OCI-LY1 (cell line): ENCODE data around the gene SCTR.

ENCODE experiments used
- EZH2 ChIP-seq: fragments of 200-600 bp; sonication (generic), shearing (Covaris generic); IDR thresholded peaks from 2 replicates; pipeline ENCODE4 v1.8.0; 2017; ENCODE audit warnings: borderline replicate concordance, mixed run types, mild to moderate bottlenecking, antibody characterized with exemption, low read length, moderate library complexity, mixed read lengths
- TF ChIP-seq, protein P1 (sequence below): fragments of 200-600 bp; sonication (generic), shearing (Covaris generic); IDR thresholded peaks from 2 replicates; pipeline ENCODE4 v1.5.1; 2017; ENCODE audit warnings: mild to moderate bottlenecking, antibody characterized with exemption, low read length, moderate library complexity, mixed read lengths

DNA sequence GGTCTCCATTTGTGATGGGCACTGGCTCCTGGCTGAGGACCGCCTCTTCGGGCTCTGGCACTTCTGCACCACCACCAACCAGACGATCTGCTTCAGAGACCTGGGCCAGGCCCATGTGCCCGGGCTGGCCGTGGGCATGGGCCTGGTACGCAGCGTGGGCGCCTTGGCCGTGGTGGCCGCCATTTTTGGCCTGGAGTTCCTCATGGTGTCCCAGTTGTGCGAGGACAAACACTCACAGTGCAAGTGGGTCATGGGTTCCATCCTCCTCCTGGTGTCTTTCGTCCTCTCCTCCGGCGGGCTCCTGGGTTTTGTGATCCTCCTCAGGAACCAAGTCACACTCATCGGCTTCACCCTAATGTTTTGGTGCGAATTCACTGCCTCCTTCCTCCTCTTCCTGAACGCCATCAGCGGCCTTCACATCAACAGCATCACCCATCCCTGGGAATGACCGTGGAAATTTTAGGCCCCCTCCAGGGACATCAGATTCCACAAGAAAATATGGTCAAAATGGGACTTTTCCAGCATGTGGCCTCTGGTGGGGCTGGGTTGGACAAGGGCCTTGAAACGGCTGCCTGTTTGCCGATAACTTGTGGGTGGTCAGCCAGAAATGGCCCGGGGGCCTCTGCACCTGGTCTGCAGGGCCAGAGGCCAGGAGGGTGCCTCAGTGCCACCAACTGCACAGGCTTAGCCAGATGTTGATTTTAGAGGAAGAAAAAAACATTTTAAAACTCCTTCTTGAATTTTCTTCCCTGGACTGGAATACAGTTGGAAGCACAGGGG lies 87.1 kb downstream of the SCTR start:
- TF ChIP-seq, protein P1, sequence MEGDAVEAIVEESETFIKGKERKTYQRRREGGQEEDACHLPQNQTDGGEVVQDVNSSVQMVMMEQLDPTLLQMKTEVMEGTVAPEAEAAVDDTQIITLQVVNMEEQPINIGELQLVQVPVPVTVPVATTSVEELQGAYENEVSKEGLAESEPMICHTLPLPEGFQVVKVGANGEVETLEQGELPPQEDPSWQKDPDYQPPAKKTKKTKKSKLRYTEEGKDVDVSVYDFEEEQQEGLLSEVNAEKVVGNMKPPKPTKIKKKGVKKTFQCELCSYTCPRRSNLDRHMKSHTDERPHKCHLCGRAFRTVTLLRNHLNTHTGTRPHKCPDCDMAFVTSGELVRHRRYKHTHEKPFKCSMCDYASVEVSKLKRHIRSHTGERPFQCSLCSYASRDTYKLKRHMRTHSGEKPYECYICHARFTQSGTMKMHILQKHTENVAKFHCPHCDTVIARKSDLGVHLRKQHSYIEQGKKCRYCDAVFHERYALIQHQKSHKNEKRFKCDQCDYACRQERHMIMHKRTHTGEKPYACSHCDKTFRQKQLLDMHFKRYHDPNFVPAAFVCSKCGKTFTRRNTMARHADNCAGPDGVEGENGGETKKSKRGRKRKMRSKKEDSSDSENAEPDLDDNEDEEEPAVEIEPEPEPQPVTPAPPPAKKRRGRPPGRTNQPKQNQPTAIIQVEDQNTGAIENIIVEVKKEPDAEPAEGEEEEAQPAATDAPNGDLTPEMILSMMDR, result no peak
- no peak for TF ChIP-seq EZH2
